GM12801 (cell line): ENCODE results near the gene KCNC1.

Source experiments
- TF ChIP-seq, protein P1 (sequence below): IDR thresholded peaks from one replicate; pipeline ENCODE4 v1.5.1; 2011; ENCODE audit warnings: control low read depth; ENCODE audit not compliant: insufficient read length; ENCODE audit errors: extremely low read depth

Gene KCNC1

GRCh38 chr11:17718015-17718414 lies 16.6 kb upstream of the KCNC1 start:
- TF ChIP-seq, protein P1, sequence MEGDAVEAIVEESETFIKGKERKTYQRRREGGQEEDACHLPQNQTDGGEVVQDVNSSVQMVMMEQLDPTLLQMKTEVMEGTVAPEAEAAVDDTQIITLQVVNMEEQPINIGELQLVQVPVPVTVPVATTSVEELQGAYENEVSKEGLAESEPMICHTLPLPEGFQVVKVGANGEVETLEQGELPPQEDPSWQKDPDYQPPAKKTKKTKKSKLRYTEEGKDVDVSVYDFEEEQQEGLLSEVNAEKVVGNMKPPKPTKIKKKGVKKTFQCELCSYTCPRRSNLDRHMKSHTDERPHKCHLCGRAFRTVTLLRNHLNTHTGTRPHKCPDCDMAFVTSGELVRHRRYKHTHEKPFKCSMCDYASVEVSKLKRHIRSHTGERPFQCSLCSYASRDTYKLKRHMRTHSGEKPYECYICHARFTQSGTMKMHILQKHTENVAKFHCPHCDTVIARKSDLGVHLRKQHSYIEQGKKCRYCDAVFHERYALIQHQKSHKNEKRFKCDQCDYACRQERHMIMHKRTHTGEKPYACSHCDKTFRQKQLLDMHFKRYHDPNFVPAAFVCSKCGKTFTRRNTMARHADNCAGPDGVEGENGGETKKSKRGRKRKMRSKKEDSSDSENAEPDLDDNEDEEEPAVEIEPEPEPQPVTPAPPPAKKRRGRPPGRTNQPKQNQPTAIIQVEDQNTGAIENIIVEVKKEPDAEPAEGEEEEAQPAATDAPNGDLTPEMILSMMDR: no peak

DNA sequence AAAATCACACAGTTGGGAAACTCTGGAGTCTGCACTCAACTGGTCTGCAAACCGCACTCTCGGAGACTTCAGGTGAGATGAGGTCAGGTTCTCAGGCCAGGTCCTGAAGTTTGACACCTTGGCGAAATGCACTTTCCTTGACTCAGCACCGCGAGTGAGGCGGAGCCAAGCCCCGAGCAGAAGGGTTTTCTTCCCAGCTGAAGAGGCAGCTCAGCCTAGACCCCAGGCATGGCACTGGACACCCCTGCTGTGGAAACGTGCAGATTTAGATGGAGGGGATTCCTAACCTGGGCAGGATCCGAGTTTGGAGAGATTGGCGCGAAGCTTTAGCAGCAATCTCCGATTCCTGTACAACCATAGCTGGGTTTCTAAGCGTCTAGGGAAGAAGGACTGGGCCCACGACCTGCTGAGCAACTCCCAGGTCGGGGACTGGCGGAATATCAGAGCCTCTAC lies 16.0 kb upstream of the KCNC1 start:
- TF ChIP-seq, protein P1: no peak

DNA sequence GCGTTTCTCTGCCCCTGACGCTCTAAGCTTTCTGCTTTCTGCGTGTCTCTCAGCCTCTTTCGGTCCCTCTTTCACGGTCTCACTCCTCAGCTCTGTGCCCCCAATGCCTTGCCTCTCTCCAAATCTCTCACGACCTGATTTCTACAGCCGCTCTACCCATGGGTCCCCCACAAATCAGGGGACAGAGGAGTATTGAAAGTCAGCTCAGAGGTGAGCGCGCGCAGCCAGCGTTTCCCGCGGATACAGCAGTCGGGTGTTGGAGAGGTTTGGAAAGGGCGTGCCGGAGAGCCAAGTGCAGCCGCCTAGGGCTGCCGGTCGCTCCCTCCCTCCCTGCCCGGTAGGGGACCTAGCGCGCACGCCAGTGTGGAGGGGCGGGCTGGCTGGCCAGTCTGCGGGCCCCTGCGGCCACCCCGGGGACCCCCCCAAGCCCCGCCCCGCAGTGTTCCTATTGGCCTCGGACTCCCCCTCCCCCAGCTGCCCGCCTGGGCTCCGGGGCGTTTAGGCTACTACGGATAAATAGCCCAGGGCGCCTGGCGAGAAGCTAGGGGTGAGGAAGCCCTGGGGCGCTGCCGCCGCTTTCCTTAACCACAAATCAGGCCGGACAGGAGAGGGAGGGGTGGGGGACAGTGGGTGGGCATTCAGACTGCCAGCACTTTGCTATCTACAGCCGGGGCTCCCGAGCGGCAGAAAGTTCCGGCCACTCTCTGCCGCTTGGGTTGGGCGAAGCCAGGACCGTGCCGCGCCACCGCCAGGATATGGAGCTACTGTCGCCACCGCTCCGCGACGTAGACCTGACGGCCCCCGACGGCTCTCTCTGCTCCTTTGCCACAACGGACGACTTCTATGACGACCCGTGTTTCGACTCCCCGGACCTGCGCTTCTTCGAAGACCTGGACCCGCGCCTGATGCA lies 15.3 kb upstream of the KCNC1 start, which contains the start of gene MYOD1:
MYOD1 (plus strand) TSS at position 544 of the 910 bp plus-strand sequence; CDS start at position 756, 212 bp downstream.
- TF ChIP-seq, protein P1: no peak

DNA sequence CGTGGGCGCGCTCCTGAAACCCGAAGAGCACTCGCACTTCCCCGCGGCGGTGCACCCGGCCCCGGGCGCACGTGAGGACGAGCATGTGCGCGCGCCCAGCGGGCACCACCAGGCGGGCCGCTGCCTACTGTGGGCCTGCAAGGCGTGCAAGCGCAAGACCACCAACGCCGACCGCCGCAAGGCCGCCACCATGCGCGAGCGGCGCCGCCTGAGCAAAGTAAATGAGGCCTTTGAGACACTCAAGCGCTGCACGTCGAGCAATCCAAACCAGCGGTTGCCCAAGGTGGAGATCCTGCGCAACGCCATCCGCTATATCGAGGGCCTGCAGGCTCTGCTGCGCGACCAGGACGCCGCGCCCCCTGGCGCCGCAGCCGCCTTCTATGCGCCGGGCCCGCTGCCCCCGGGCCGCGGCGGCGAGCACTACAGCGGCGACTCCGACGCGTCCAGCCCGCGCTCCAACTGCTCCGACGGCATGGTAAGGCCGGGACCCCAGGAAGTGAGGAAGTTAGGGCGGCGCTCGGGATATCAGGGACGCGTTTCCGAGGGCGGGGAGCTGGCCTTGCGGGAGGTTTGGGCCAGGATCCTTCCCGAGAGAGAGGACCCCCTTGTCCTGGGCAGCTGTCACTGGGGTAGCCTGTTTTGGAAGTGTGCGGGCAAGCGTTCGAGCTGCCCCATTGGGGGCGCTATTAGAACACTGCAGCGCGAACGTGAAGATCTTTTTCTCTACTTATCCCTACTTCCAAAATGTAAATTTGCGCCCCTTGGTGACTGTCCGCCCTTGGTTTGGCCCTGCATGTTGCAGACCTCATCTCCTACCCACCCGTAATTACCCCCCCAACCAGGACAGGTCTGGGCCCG lies 14.4 kb upstream of the KCNC1 start:
- TF ChIP-seq, protein P1: no peak

- TF ChIP-seq, protein P1: no peak
Measured at GRCh38 chr11:17720796-17721171, 13.8 kb upstream of the KCNC1 start.

- TF ChIP-seq, protein P1: no peak
Measured at GRCh38 chr11:17721242-17721999, 13.2 kb upstream of the KCNC1 start.
